Mesendoderm (in vitro differentiated cells): ENCODE measurements around the gene SNRPD1.
"Not testable (repeated sequence)": the region's sequence is repeated elsewhere in the genome, so short reads cannot be mapped to it uniquely, and the experiment has no call there.

Source experiments
- DNase-seq: peaks from one replicate; pipeline ENCODE4 v3.0.0; 2013
- H2AK5ac ChIP-seq: 2 replicates; pipeline ENCODE4 v1.6.1; 2013; ENCODE audit warnings: low read length, inconsistent platforms
- H2BK120ac ChIP-seq: 2 replicates; pipeline ENCODE4 v1.6.1; 2013; ENCODE audit warnings: low read depth, mild to moderate bottlenecking, low read length, moderate library complexity, mixed read lengths
- H2BK15ac ChIP-seq: replicated peaks from 2 replicates; pipeline ENCODE4 v1.6.1; 2013; ENCODE audit warnings: low read depth, mild to moderate bottlenecking, moderate library complexity
- H2BK5ac ChIP-seq: 2 replicates; pipeline ENCODE4 v1.6.1; 2013; ENCODE audit warnings: low read length, inconsistent platforms
- H3K18ac ChIP-seq: 2 replicates; pipeline ENCODE4 v1.6.1; 2013; ENCODE audit warnings: mild to moderate bottlenecking, low read length, mixed read lengths
- H3K23ac ChIP-seq: one replicate; pipeline ENCODE4 v1.6.1; 2013; ENCODE audit warnings: low read length
- H3K27ac ChIP-seq: 2 replicates; pipeline ENCODE4 v1.5.1; 2013; ENCODE audit warnings: low read depth, mild to moderate bottlenecking, inconsistent platforms, low read length, moderate library complexity
- H3K27me3 ChIP-seq: 2 replicates; pipeline ENCODE4 v1.6.1; 2013; ENCODE audit warnings: low read length, control low read depth, mild to moderate bottlenecking, inconsistent platforms; ENCODE audit not compliant: insufficient read depth, poor library complexity
- H3K36me3 ChIP-seq: 2 replicates; pipeline ENCODE4 v1.6.1; 2013; ENCODE audit warnings: low read length, inconsistent platforms; ENCODE audit not compliant: control insufficient read depth, insufficient read depth
- H3K4ac ChIP-seq: one replicate; pipeline ENCODE4 v1.6.1; 2013; ENCODE audit warnings: low read depth, mild to moderate bottlenecking, low read length, moderate library complexity
- H3K4me1 ChIP-seq: 2 replicates; pipeline ENCODE4 v1.6.1; 2013; ENCODE audit warnings: low read depth, low read length, inconsistent platforms; ENCODE audit not compliant: control insufficient read depth
- H3K4me2 ChIP-seq: 2 replicates; pipeline ENCODE4 v1.6.1; 2013; ENCODE audit warnings: low read length
- H3K4me3 ChIP-seq: 2 replicates; pipeline ENCODE4 v1.5.1; 2013; ENCODE audit warnings: mild to moderate bottlenecking, low read length
- H3K56ac ChIP-seq: one replicate; pipeline ENCODE4 v1.6.1; 2013; ENCODE audit warnings: low read length
- H3K79me1 ChIP-seq: 2 replicates; pipeline ENCODE4 v1.6.1; 2013; ENCODE audit warnings: low read length, inconsistent platforms
- H3K79me2 ChIP-seq: 2 replicates; pipeline ENCODE4 v1.6.1; 2013; ENCODE audit warnings: mild to moderate bottlenecking, low read length; ENCODE audit not compliant: control insufficient read depth, insufficient read depth
- H3K9ac ChIP-seq: 2 replicates; pipeline ENCODE4 v1.6.1; 2013; ENCODE audit warnings: low read length, inconsistent platforms
- H4K5ac ChIP-seq: one replicate; pipeline ENCODE4 v1.6.1; 2013; ENCODE audit warnings: low read length
- H4K8ac ChIP-seq: one replicate; pipeline ENCODE4 v1.6.1; 2013; ENCODE audit warnings: low read depth, mild to moderate bottlenecking, control low read depth, low read length, moderate library complexity
- WGBS: extraction: QIAGEN DNeasy Blood & Tissue Kit; methylation state at CpG from one replicate; pipeline ENCODE4 v1.1.7; 2013; ENCODE audit warnings: low lambda C conversion rate, missing lambda C conversion rate; ENCODE audit not compliant: insufficient coverage; ENCODE audit errors: extremely low coverage; 5-methylcytosine and 5-hydroxymethylcytosine counted together

SNRPD1 gene

GRCh38 chr18:21632393-21632792, 20.3 kb downstream of the SNRPD1 start:
- H4K5ac ChIP-seq, result no peak overlapping the region
- no peak overlapping the region for H2BK5ac ChIP-seq
- H3K4me1 ChIP-seq, result no peaks in the 10 kb centered on the region
- no peak overlapping the region for H3K4me3 ChIP-seq
- no peak overlapping the region for H2BK120ac ChIP-seq
- no peak overlapping the region for H3K9ac ChIP-seq
- H2BK15ac ChIP-seq, result no peak overlapping the region
- no peak overlapping the region for H3K56ac ChIP-seq
- H3K4me2 ChIP-seq, result no peak overlapping the region
- H3K36me3 ChIP-seq, result peaks cover 7% of the 10 kb centered on the region
- H4K8ac ChIP-seq, result no peak overlapping the region
- H3K18ac ChIP-seq, result no peak overlapping the region
- H3K27me3 ChIP-seq, result no peaks in the 10 kb centered on the region
- no peak for DNase-seq
- WGBS, result no CpG with 5 or more reads among the region's 1 CpG
- no peak overlapping the region for H3K23ac ChIP-seq
- H2AK5ac ChIP-seq, result no peak overlapping the region
- H3K79me1 ChIP-seq, result peaks cover 1% of the 10 kb centered on the region
- H3K79me2 ChIP-seq, result peaks cover 1% of the 10 kb centered on the region
- no peak overlapping the region for H3K4ac ChIP-seq
- no peak overlapping the region for H3K27ac ChIP-seq

GRCh38 chr18:21634588-21635199, 22.6 kb downstream of the SNRPD1 start:
- Histone ChIP-seq H4K8ac (no peak overlapping the region), H3K79me2 (no peaks in the 10 kb centered on the region), H2AK5ac (no peak overlapping the region), H4K5ac (no peak overlapping the region), H3K23ac (no peak overlapping the region), H3K4me1 (no peaks in the 10 kb centered on the region), H2BK15ac (no peak overlapping the region), H2BK5ac (no peak overlapping the region), H3K36me3 (peaks cover 4% of the 10 kb centered on the region), H3K4me2 (no peak overlapping the region), H3K18ac (no peak overlapping the region), H3K27me3 (no peaks in the 10 kb centered on the region), H3K4ac (no peak overlapping the region), H3K4me3 (no peak overlapping the region), H3K27ac (no peak overlapping the region), H2BK120ac (no peak overlapping the region), H3K9ac (no peak overlapping the region), H3K79me1 (peaks cover 1% of the 10 kb centered on the region), H3K56ac (no peak overlapping the region)
- WGBS, result no CpG with 5 or more reads among the region's 4 CpGs
- DNase-seq, result no peak

- H3K27me3 ChIP-seq, result no peaks in the 10 kb centered on the region
- no peak overlapping the region for H4K8ac ChIP-seq
- H3K79me2 ChIP-seq, result no peaks in the 10 kb centered on the region
- H3K4me1 ChIP-seq, result no peaks in the 10 kb centered on the region
- no peak overlapping the region for H2BK15ac ChIP-seq
- H3K27ac ChIP-seq, result no peak overlapping the region
- H2BK120ac ChIP-seq, result no peak overlapping the region
- H3K18ac ChIP-seq, result no peak overlapping the region
- no peak overlapping the region for H3K4me2 ChIP-seq
- no peak overlapping the region for H3K9ac ChIP-seq
- no peak overlapping the region for H3K4ac ChIP-seq
- no peak for DNase-seq
- peaks cover 1% of the 10 kb centered on the region for H3K79me1 ChIP-seq
- no peak overlapping the region for H3K56ac ChIP-seq
- H4K5ac ChIP-seq, result no peak overlapping the region
- H2AK5ac ChIP-seq, result no peak overlapping the region
- peaks cover 3% of the 10 kb centered on the region for H3K36me3 ChIP-seq
- no peak overlapping the region for H2BK5ac ChIP-seq
- no peak overlapping the region for H3K4me3 ChIP-seq
- no peak overlapping the region for H3K23ac ChIP-seq
- no CpG with 5 or more reads among the region's 13 CpGs for WGBS
Measured at GRCh38 chr18:21636769-21637168, 24.7 kb downstream of the SNRPD1 start.

GRCh38 chr18:21638822-21639221, 26.7 kb downstream of the SNRPD1 start:
- Histone ChIP-seq H3K23ac (no peak overlapping the region), H3K4ac (no peak overlapping the region), H2AK5ac (no peak overlapping the region), H2BK120ac (no peak overlapping the region), H3K18ac (no peak overlapping the region), H3K27me3 (no peaks in the 10 kb centered on the region), H3K27ac (no peak overlapping the region), H3K4me1 (no peaks in the 10 kb centered on the region), H2BK15ac (no peak overlapping the region), H3K9ac (no peak overlapping the region), H3K56ac (no peak overlapping the region), H3K79me1 (no peaks in the 10 kb centered on the region), H4K8ac (no peak overlapping the region), H4K5ac (no peak overlapping the region), H2BK5ac (no peak overlapping the region), H3K4me2 (no peak overlapping the region), H3K4me3 (no peak overlapping the region), H3K36me3 (peaks cover 2% of the 10 kb centered on the region), H3K79me2 (no peaks in the 10 kb centered on the region)
- DNase-seq, result no peak
- WGBS, result no CpG with 5 or more reads among the region's 3 CpGs

- H3K18ac ChIP-seq, H4K5ac ChIP-seq, H2BK15ac ChIP-seq, H3K4me3 ChIP-seq, H3K4ac ChIP-seq, H3K9ac ChIP-seq, H3K27me3 ChIP-seq, H4K8ac ChIP-seq, H3K27ac ChIP-seq, H3K56ac ChIP-seq, DNase-seq, H3K79me1 ChIP-seq, H3K4me1 ChIP-seq, H3K79me2 ChIP-seq, H2AK5ac ChIP-seq, H3K23ac ChIP-seq, H2BK5ac ChIP-seq, H3K36me3 ChIP-seq, H3K4me2 ChIP-seq, H2BK120ac ChIP-seq: not testable (repeated sequence)
- no CpG with 5 or more reads among the region's 5 CpGs for WGBS
Measured at GRCh38 chr18:21640375-21640774, 28.3 kb downstream of the SNRPD1 start.

- no CpG with 5 or more reads among the region's 1 CpG for WGBS
- no peaks in the 10 kb centered on the region for H3K27me3 ChIP-seq
Measured at GRCh38 chr18:21650311-21650710, 38.2 kb downstream of the SNRPD1 start.

More at GRCh38 chr18:21650311-21650710, 38.2 kb downstream of the SNRPD1 start:
- Histone ChIP-seq H4K8ac (no peak overlapping the region), H2BK120ac (no peak overlapping the region), H3K79me2 (no peaks in the 10 kb centered on the region), H2BK5ac (no peak overlapping the region), H3K27ac (no peak overlapping the region), H3K4me1 (no peaks in the 10 kb centered on the region), H3K4ac (no peak overlapping the region), H3K18ac (no peak overlapping the region), H3K79me1 (no peaks in the 10 kb centered on the region), H4K5ac (no peak overlapping the region), H2AK5ac (no peak overlapping the region), H2BK15ac (no peak overlapping the region), H3K23ac (no peak overlapping the region), H3K36me3 (no peaks in the 10 kb centered on the region), H3K9ac (no peak overlapping the region), H3K4me3 (no peak overlapping the region), H3K56ac (no peak overlapping the region), H3K4me2 (no peak overlapping the region)
- no peak for DNase-seq
